IMR-90 (cell line): Measurements from ENCODE around the gene FOXP1. TPM values are rescaled to one million over a fixed set of nuclear protein-coding genes. Genes with fewer than 3 reads are reported as not detected.
A peak's percentile ranks its signal among the peaks of the same experiment; 100 is the strongest.

Experiments
- ATAC-seq: fragments of 200-7000 bp; cut with Tn5 transposase; 2 replicates; pipeline ENCODE4 v1.9.1; 2020; ENCODE audit warnings: low read depth, mild to moderate bottlenecking, moderate library complexity
- BruUV-seq: library from RNA; stranded (reverse); fragments of 400-500 nt; replicated peaks from 2 replicates; lab custom pipeline; 2021; lab: Mats Ljungman, UMichigan
- CTCF ChIA-PET: fragments of 300-600 bp; formaldehyde crosslinking; extraction: SDS; loops from one replicate; lab custom pipeline; 2021; ENCODE audit warnings: antibody characterized with exemption; lab: Yijun Ruan, JAX
- POLR2A ChIA-PET: fragments of 300-600 bp; sonication (Branson Sonifier 250); formaldehyde crosslinking; loops from one replicate; lab custom pipeline; 2022; ENCODE audit warnings: antibody characterized with exemption; ENCODE audit not compliant: unreplicated experiment; lab: Charles Lee
- DNase-seq: peaks from one replicate; pipeline ENCODE4 v3.0.0; 2013
- H2AFZ ChIP-seq: replicated peaks from 2 replicates; pipeline ENCODE3; 2013; ENCODE audit warnings: low read length, mild to moderate bottlenecking; ENCODE audit not compliant: poor library complexity
- H2AK5ac ChIP-seq: 2 replicates; pipeline ENCODE4 v1.6.1; 2013; ENCODE audit warnings: low read depth, low read length, inconsistent platforms
- H2AK9ac ChIP-seq: replicated peaks from 2 replicates; pipeline ENCODE3; 2013; ENCODE audit warnings: mild to moderate bottlenecking, low read depth, low read length, moderate library complexity; ENCODE audit not compliant: poor library complexity
- H2BK120ac ChIP-seq: 2 replicates; pipeline ENCODE4 v1.6.1; 2013; ENCODE audit warnings: low read depth, low read length, inconsistent platforms
- H2BK15ac ChIP-seq: 3 replicates; pipeline ENCODE4 v1.6.1; 2013; ENCODE audit warnings: low read depth, low read length, inconsistent platforms
- H2BK20ac ChIP-seq: 2 replicates; pipeline ENCODE4 v1.6.1; 2013; ENCODE audit warnings: low read depth, mild to moderate bottlenecking, inconsistent platforms, low read length, moderate library complexity
- H2BK5ac ChIP-seq: 2 replicates; pipeline ENCODE4 v1.6.1; 2013; ENCODE audit warnings: mild to moderate bottlenecking, low read depth, low read length, inconsistent platforms; ENCODE audit not compliant: poor library complexity, severe bottlenecking
- H3K14ac ChIP-seq: replicated peaks from 2 replicates; pipeline ENCODE4 v1.6.1; 2013; ENCODE audit warnings: low read depth, low read length, inconsistent platforms
- H3K18ac ChIP-seq: 2 replicates; pipeline ENCODE4 v1.6.1; 2013; ENCODE audit warnings: low read depth, low read length, control low read depth
- H3K23ac ChIP-seq: 2 replicates; pipeline ENCODE4 v1.6.1; 2013; ENCODE audit warnings: low read depth, low read length, inconsistent platforms
- H3K27ac ChIP-seq: 2 replicates; pipeline ENCODE4 v1.5.1; 2013; ENCODE audit warnings: mild to moderate bottlenecking, control low read depth, low read length; ENCODE audit not compliant: insufficient read depth
- H3K27me3 ChIP-seq: 2 replicates; pipeline ENCODE4 v1.6.1; 2013; ENCODE audit warnings: low read length; ENCODE audit not compliant: control insufficient read depth, insufficient read depth
- H3K36me3 ChIP-seq: 2 replicates; pipeline ENCODE4 v1.6.1; 2013; ENCODE audit warnings: low read length, mixed read lengths; ENCODE audit not compliant: control insufficient read depth, insufficient read depth
- H3K4ac ChIP-seq: 2 replicates; pipeline ENCODE4 v1.6.1; 2013; ENCODE audit warnings: low read depth, low read length, inconsistent platforms
- H3K4me1 ChIP-seq: 2 replicates; pipeline ENCODE4 v1.6.1; 2013; ENCODE audit warnings: low read length, mixed read lengths; ENCODE audit not compliant: control insufficient read depth, insufficient read depth
- H3K4me2 ChIP-seq: 2 replicates; pipeline ENCODE4 v1.6.1; 2013; ENCODE audit warnings: low read depth, mild to moderate bottlenecking, control low read depth, low read length, moderate library complexity
- H3K4me3 ChIP-seq: 2 replicates; pipeline ENCODE4 v1.5.1; 2013; ENCODE audit warnings: low read depth, mild to moderate bottlenecking, control low read depth, low read length, moderate library complexity; ENCODE audit not compliant: insufficient read depth
- H3K56ac ChIP-seq: 2 replicates; pipeline ENCODE4 v1.6.1; 2013; ENCODE audit warnings: low read length, inconsistent platforms; ENCODE audit not compliant: insufficient read depth; ENCODE audit errors: extremely low read depth
- H3K79me1 ChIP-seq, 2 experiments: 2 replicates each; pipeline ENCODE4 v1.6.1; 2013; ENCODE audit warnings: low read length in 2 of 2, inconsistent platforms in 1 of 2, low read depth in 1 of 2
- H3K9ac ChIP-seq: 2 replicates; pipeline ENCODE4 v1.6.1; 2013; ENCODE audit warnings: low read depth, low read length, control low read depth
- H3K9me1 ChIP-seq: 2 replicates; pipeline ENCODE4 v1.6.1; 2013; ENCODE audit warnings: low read length, inconsistent platforms; ENCODE audit not compliant: insufficient read depth
- H3K9me3 ChIP-seq: 2 replicates; pipeline ENCODE4 v1.6.1; 2013; ENCODE audit warnings: low read length; ENCODE audit not compliant: control insufficient read depth, insufficient read depth
- H4K20me1 ChIP-seq: 2 replicates; pipeline ENCODE4 v1.6.1; 2013; ENCODE audit warnings: low read length, inconsistent platforms; ENCODE audit not compliant: insufficient read depth
- H4K5ac ChIP-seq: 2 replicates; pipeline ENCODE4 v1.6.1; 2013; ENCODE audit warnings: mild to moderate bottlenecking, low read depth, low read length, control low read depth
- H4K8ac ChIP-seq, 2 experiments: 2 replicates each; pipeline ENCODE4 v1.6.1; 2013; ENCODE audit warnings: low read depth in 2 of 2, low read length in 2 of 2, control low read depth in 1 of 2, inconsistent platforms in 1 of 2
- H4K91ac ChIP-seq: 2 replicates; pipeline ENCODE4 v1.6.1; 2013; ENCODE audit warnings: low read depth, low read length, inconsistent platforms; ENCODE audit not compliant: insufficient read depth
- RAD21 ChIP-seq: IDR thresholded peaks from 2 replicates; pipeline ENCODE4 v1.6.1; 2012; ENCODE audit warnings: low read length, improper control_type of control experiment
- SMC3 ChIP-seq: fragments of 150-350 bp; IDR thresholded peaks from 2 replicates; pipeline ENCODE4 v1.6.1; 2016; ENCODE audit warnings: low read depth, mild to moderate bottlenecking, antibody characterized with exemption, low read length, moderate library complexity
- WGBS, 2 experiments: methylation state at CpG; one replicate each; pipeline versions ENCODE4 v1.1.5 to v1.1.7; 2013; ENCODE audit warnings: missing lambda C conversion rate in 2 of 2; ENCODE audit not compliant: insufficient read length in 1 of 2; ENCODE audit errors: extremely low coverage in 2 of 2; 5-methylcytosine and 5-hydroxymethylcytosine counted together
- dilution Hi-C: fragments of 300-500 bp; cut with HindIII; formaldehyde crosslinking; loops from one replicate; pipeline ENCODE4 v1.14.3; 2018; ENCODE audit warnings: low sequenced_read_pairs; ENCODE audit not compliant: unreplicated experiment
- in situ Hi-C: fragments of 300-500 bp; cut with MboI; formaldehyde crosslinking; loops from 3 replicates; pipeline ENCODE4 v1.14.3; 2019; ENCODE audit warnings: low sequenced_read_pairs, inconsistent platforms, mixed read lengths
- intact Hi-C: fragments of 100-400 bp; cut with micrococcal nuclease; formaldehyde crosslinking; loops from 2 replicates; pipeline ENCODE4 v1.10.0; 2022
- polyA plus RNA-seq, 3 experiments: library from polyadenylated mRNA; depleted of rRNA; stranded (reverse); fragments of >200 nt; gene quantifications; 2 replicates each; pipeline ENCODE4 v1.2.3, GENCODE V29; 2012; ENCODE audit warnings: low replicate concordance in 1 of 3
- total RNA-seq: library from RNA; depleted of rRNA; stranded (reverse); fragments of >200 nt; gene quantifications from 2 replicates; pipeline ENCODE4 v1.2.3, GENCODE V29; 2012
- TF ChIP-seq, protein P1 (sequence below): fragments of 150-350 bp; IDR thresholded peaks from 2 replicates; pipeline ENCODE4 v1.6.1; 2017; ENCODE audit warnings: mild to moderate bottlenecking, antibody characterized with exemption, low read length, low read depth
- TF ChIP-seq, protein P2 (sequence below): fragments of 150-350 bp; IDR thresholded peaks from 2 replicates; pipeline ENCODE4 v1.6.1; 2016; ENCODE audit warnings: low read depth, mild to moderate bottlenecking, low read length, moderate library complexity, borderline replicate concordance
- TF ChIP-seq, protein P3 (sequence below): conservative IDR thresholded peaks from 2 replicates; pipeline ENCODE4 v1.5.1; 2012; ENCODE audit warnings: mild to moderate bottlenecking, low read depth, low read length, improper control_type of control experiment

FOXP1 gene
- total and polyA plus RNA-seq, 2 of the 4 experiments (the other 2 are of a cell fraction): 37.0 to 132 TPM

DNA sequence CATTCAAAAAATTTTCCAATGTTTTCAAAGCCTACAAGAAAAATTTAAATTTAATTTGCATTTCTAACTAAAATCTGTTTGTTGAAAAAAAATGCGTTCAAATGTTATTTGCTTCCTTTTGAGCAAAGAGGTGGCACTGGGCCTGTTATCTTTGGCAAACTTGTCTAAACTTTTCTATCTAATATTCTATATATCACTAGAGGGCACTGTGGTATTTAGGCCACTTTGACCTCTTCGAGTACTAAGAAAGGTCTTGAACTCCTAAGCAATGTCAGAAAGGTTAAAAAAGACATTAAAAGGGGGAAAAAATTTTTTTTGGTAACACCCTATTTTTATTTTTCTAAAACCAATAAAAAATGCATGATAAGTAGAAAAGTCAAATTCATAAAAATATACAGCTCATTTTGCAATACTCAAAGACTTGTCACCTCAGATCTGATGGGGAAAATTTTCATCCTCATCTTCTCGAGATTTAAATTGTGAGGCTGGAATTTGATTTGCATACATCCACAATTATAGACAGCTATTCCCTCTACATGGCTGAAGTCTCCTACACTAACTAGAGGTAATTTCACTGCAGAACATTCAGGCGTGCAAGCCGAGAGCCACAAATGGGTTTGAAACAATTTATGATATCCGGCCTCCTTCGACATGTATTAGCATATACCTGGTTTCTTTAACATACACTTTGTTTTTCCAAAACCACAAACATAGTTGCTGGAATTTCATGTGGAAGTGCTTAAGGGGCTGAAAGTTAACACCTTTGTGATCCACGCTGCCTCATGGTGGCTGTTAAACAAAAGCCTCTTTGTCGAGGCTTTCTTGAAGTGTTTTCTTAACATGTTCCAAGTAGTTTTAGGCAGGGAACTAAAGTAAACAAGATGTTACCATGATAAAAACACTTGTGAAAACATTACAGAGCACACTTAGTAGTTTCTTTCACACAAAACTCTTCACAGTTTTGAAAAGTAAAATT, 576.4 kb downstream of the FOXP1 start:
- H2BK15ac ChIP-seq: no peak overlapping the region
- H3K9me1 ChIP-seq: peaks cover 3% of the 10 kb centered on the region; the same call in 1 of the 2 replicates
- no peak overlapping the region for H2BK120ac ChIP-seq
- TF ChIP-seq SMC3: peak; percentile 26; the same call in 1 of the 2 replicates
- TF ChIP-seq RAD21: peak; percentile 22; the same call in 1 of the 2 replicates
- TF ChIP-seq, protein P1, sequence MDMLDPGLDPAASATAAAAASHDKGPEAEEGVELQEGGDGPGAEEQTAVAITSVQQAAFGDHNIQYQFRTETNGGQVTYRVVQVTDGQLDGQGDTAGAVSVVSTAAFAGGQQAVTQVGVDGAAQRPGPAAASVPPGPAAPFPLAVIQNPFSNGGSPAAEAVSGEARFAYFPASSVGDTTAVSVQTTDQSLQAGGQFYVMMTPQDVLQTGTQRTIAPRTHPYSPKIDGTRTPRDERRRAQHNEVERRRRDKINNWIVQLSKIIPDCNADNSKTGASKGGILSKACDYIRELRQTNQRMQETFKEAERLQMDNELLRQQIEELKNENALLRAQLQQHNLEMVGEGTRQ: no peak
- TF ChIP-seq, protein P2, sequence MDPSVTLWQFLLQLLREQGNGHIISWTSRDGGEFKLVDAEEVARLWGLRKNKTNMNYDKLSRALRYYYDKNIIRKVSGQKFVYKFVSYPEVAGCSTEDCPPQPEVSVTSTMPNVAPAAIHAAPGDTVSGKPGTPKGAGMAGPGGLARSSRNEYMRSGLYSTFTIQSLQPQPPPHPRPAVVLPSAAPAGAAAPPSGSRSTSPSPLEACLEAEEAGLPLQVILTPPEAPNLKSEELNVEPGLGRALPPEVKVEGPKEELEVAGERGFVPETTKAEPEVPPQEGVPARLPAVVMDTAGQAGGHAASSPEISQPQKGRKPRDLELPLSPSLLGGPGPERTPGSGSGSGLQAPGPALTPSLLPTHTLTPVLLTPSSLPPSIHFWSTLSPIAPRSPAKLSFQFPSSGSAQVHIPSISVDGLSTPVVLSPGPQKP: no peak
- TF ChIP-seq, protein P3, sequence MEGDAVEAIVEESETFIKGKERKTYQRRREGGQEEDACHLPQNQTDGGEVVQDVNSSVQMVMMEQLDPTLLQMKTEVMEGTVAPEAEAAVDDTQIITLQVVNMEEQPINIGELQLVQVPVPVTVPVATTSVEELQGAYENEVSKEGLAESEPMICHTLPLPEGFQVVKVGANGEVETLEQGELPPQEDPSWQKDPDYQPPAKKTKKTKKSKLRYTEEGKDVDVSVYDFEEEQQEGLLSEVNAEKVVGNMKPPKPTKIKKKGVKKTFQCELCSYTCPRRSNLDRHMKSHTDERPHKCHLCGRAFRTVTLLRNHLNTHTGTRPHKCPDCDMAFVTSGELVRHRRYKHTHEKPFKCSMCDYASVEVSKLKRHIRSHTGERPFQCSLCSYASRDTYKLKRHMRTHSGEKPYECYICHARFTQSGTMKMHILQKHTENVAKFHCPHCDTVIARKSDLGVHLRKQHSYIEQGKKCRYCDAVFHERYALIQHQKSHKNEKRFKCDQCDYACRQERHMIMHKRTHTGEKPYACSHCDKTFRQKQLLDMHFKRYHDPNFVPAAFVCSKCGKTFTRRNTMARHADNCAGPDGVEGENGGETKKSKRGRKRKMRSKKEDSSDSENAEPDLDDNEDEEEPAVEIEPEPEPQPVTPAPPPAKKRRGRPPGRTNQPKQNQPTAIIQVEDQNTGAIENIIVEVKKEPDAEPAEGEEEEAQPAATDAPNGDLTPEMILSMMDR: peak; percentile 30
- H4K8ac ChIP-seq: no peak overlapping the region
- H2AK9ac ChIP-seq: no peak overlapping the region
- H2BK5ac ChIP-seq: no peak overlapping the region
- no peaks in the 10 kb centered on the region for H3K9me3 ChIP-seq
- no peak overlapping the region for H3K4me3 ChIP-seq
- H2BK20ac ChIP-seq: peak overlapping the region; percentile 11; the same call in 1 of the 2 replicates
- ChIA-PET POLR2A (no interaction called here), CTCF (no interaction called here)
- H3K9ac ChIP-seq: no peak overlapping the region
- ATAC-seq (peak; percentile 43; the same call in 1 of the 2 replicates), DNase-seq (no peak)
- 0 out of 2 replicates have a peak overlapping the region, but pooled peaks have one; percentile 49 for H3K18ac ChIP-seq
- H4K20me1 ChIP-seq: peaks cover 35% of the 10 kb centered on the region; the same call in 1 of the 2 replicates
- dilution Hi-C loops (no loop called here), in situ Hi-C loops (no loop called here), intact Hi-C loops (loop anchor here (2.0 kb wide), 1 partner anchor 298 kb away; no protein-coding TSS in a partner anchor)
- no peak overlapping the region for H3K14ac ChIP-seq
- H4K5ac ChIP-seq: no peak overlapping the region
- H3K36me3 ChIP-seq: peaks cover 7% of the 10 kb centered on the region; the same call in 1 of the 2 replicates
- H3K27ac ChIP-seq: no peak overlapping the region
- WGBS, 2 experiments: no CpG with 5 or more reads among the region's 9 CpGs
- no peak overlapping the region for H3K56ac ChIP-seq
- H2AFZ ChIP-seq: no peak overlapping the region
- peak overlapping the region; percentile 36; the same call in 1 of the 2 replicates for H3K23ac ChIP-seq
- no peak overlapping the region for H2AK5ac ChIP-seq
- no peaks in the 10 kb centered on the region for H3K27me3 ChIP-seq
- no peak overlapping the region for H4K91ac ChIP-seq
- peak overlapping the region; percentile 24; the same call in 1 of the 2 replicates for H3K4ac ChIP-seq
- BruUV-seq: no TSS peak
- H3K4me1 ChIP-seq: peaks cover 5% of the 10 kb centered on the region
- peaks cover 34 to 70% of the 10 kb centered on the region in 2 experiments for H3K79me1 ChIP-seq
- no peak overlapping the region for H3K4me2 ChIP-seq
